HepG2 (cell line): Measurements from ENCODE around the gene CELF6. TPM values are rescaled to one million over a fixed set of nuclear protein-coding genes. Genes with fewer than 3 reads are reported as not detected.

Experiments
- ATAC-seq: fragments of 200-7000 bp; cut with Tn5 transposase; 3 replicates; pipeline ENCODE4 v1.9.1; 2020; ENCODE audit warnings: mild to moderate bottlenecking, moderate library complexity
- BruUV-seq: library from RNA; stranded (reverse); fragments of 400-500 nt; replicated peaks from 2 replicates; lab custom pipeline; 2021; lab: Mats Ljungman, UMichigan
- CTCF ChIA-PET: fragments of 300-600 bp; formaldehyde crosslinking; extraction: SDS; loops from one replicate; lab custom pipeline; 2021; ENCODE audit warnings: low total read pairs, inconsistent platforms, low intra/inter-chr PET ratio; lab: Yijun Ruan, JAX
- POLR2A ChIA-PET: fragments of 350-600 bp; sonication (Branson Sonifier 250); formaldehyde crosslinking; loops from one replicate; lab custom pipeline; 2020; ENCODE audit warnings: antibody characterized with exemption, inconsistent platforms; lab: Yijun Ruan, JAX
- DNase-seq: peaks from one replicate; pipeline ENCODE4 v3.0.0-alpha.2; 2015; ENCODE audit warnings: low spot score
- FAIRE-seq: peaks from 3 replicates; lab custom pipeline; 2011; peaks lifted over from hg19 to GRCh38; lab: Jason Lieb, UNC
- H2AFZ ChIP-seq: one replicate; pipeline ENCODE4 v1.6.1; 2011; ENCODE audit warnings: low read length, inconsistent platforms
- H3K27ac ChIP-seq: fragments of 300-600 bp; 3 replicates; pipeline ENCODE4 v1.8.0; 2011; ENCODE audit warnings: mixed run types, mild to moderate bottlenecking, mixed read lengths, low read length, inconsistent platforms; ENCODE audit not compliant: insufficient read depth; ENCODE audit errors: extremely low read length
- H3K27me3 ChIP-seq, 2 experiments: fragments of 200-600 bp in 1 of 2; 2 replicates in 1 of 2; 3 replicates in 1 of 2; pipeline versions ENCODE4 v1.6.0 to v1.8.0; 2011; ENCODE audit warnings: low read length in 2 of 2, mild to moderate bottlenecking in 2 of 2, moderate library complexity in 2 of 2, inconsistent platforms in 1 of 2; ENCODE audit not compliant: insufficient read depth in 2 of 2, control insufficient read depth in 1 of 2
- H3K36me3 ChIP-seq, 2 experiments: fragments of 200-600 bp in 1 of 2; replicated peaks in 1 of 2; 2 replicates in 1 of 2; 3 replicates in 1 of 2; pipeline versions ENCODE4 v1.5.1 to v1.8.0; 2011; ENCODE audit warnings: low read length in 2 of 2, inconsistent platforms in 1 of 2; ENCODE audit not compliant: insufficient read depth in 2 of 2, control insufficient read depth in 1 of 2
- H3K4me1 ChIP-seq: 2 replicates; pipeline ENCODE4 v1.5.1; 2012; ENCODE audit warnings: low read length, inconsistent platforms; ENCODE audit not compliant: insufficient read depth
- H3K4me2 ChIP-seq: 2 replicates; pipeline ENCODE4 v1.6.0; 2011; ENCODE audit warnings: low read depth, low read length, inconsistent platforms
- H3K4me3 ChIP-seq, 3 experiments: fragments of 200-600 bp in 1 of 3; sonication (generic), shearing (Covaris generic) in 1 of 3; replicated peaks in 1 of 3; 2 replicates each; pipeline ENCODE4 v1.5.1; 2011 to 2016; ENCODE audit warnings: low read length in 3 of 3, inconsistent platforms in 2 of 3, low read depth in 2 of 3, mild to moderate bottlenecking in 2 of 3, control low read depth in 1 of 3, mixed read lengths in 1 of 3; ENCODE audit not compliant: insufficient read depth in 1 of 3
- H3K79me2 ChIP-seq: one replicate; pipeline ENCODE4 v1.6.1; 2011; ENCODE audit warnings: low read length, inconsistent platforms; ENCODE audit not compliant: insufficient read depth
- H3K9ac ChIP-seq: 2 replicates; pipeline ENCODE4 v1.6.0; 2011; ENCODE audit warnings: mild to moderate bottlenecking, low read depth, low read length, inconsistent platforms; ENCODE audit not compliant: insufficient read depth
- H3K9me3 ChIP-seq: 2 replicates; pipeline ENCODE4 v1.5.1; 2012; ENCODE audit warnings: mild to moderate bottlenecking, low read length
- H4K20me1 ChIP-seq: 2 replicates; pipeline ENCODE4 v1.6.0; 2011; ENCODE audit warnings: inconsistent platforms, mild to moderate bottlenecking, low read length, moderate library complexity; ENCODE audit not compliant: insufficient read depth
- AGO2 ChIP-seq: fragments of 200-400 bp; formaldehyde crosslinking; optimal IDR thresholded peaks from 2 replicates; pipeline ENCODE3; 2017; ENCODE audit warnings: mild to moderate bottlenecking, low read depth, low read length, moderate library complexity
- ARID5B ChIP-seq: IDR thresholded peaks from 2 replicates; pipeline ENCODE4 v1.4.0; 2020; ENCODE audit warnings: mild to moderate bottlenecking, missing genetic modification reagents
- HIC2 ChIP-seq: sonication (generic); formaldehyde crosslinking; IDR thresholded peaks from 2 replicates; pipeline ENCODE4 v1.9.0; 2022; ENCODE audit warnings: low read depth, missing genetic modification reagents
- REST ChIP-seq, 2 experiments: IDR thresholded peaks; 2 replicates each; pipeline ENCODE4 v1.6.1; 2011 to 2012; ENCODE audit warnings: low read length in 2 of 2, borderline replicate concordance in 1 of 2, low read depth in 1 of 2, mild to moderate bottlenecking in 1 of 2, moderate library complexity in 1 of 2
- ZNF317 ChIP-seq: sonication (generic); formaldehyde crosslinking; IDR thresholded peaks from 2 replicates; pipeline ENCODE4 v1.5.0; 2020; ENCODE audit warnings: mild to moderate bottlenecking, missing genetic modification reagents
- WGBS: methylation state at CpG from one replicate; pipeline ENCODE4 v1.1.6; 2017; ENCODE audit warnings: low lambda C conversion rate; 5-methylcytosine and 5-hydroxymethylcytosine counted together
- in situ Hi-C: cut with HindIII; loops from 2 replicates; pipeline ENCODE4 v1.10.0; 2017; ENCODE audit warnings: low pct_unique_long_range_greater_than_20kb; ENCODE audit not compliant: extremely low pct_ligation_motif_present
- intact Hi-C: fragments of 100-400 bp; cut with micrococcal nuclease; formaldehyde crosslinking; loops from one replicate; pipeline ENCODE4 v1.10.0; 2022; ENCODE audit not compliant: unreplicated experiment
- polyA plus RNA-seq, 8 experiments: library from polyadenylated mRNA; depleted of rRNA in 3 of 8; stranded (reverse) in 7 of 8; unstranded in 1 of 8; fragments of >200 nt; fragmentation: Illumina TruSeq in 4 of 8; extraction: Trizol in 4 of 8; gene quantifications; 2 replicates each; pipeline versions ENCODE4 v1.2.1 to v1.2.3, GENCODE V29; 2011 to 2016; ENCODE audit warnings: low read depth in 4 of 8, missing spikeins in 1 of 8, mixed read lengths in 1 of 8; ENCODE audit not compliant: insufficient read depth in 1 of 8
- total RNA-seq, 5 experiments: library from RNA; depleted of rRNA; stranded (reverse); fragments of >200 nt; fragmentation: Illumina TruSeq; extraction: Trizol; gene quantifications; 2 replicates each; pipeline ENCODE4 v1.2.3, GENCODE V29; 2016; ENCODE audit warnings: low read depth in 1 of 5

The CELF6 gene
- total and polyA plus RNA-seq, 2 of the 13 experiments (the other 11 are each of a cell fraction or from before 2014, with no cell fraction given): 0.49 to 0.94 TPM

GRCh38 chr15:72323752-72324151 lies 3.8 kb upstream of the CELF6 start (continued):
- no peak for TF ChIP-seq ARID5B (CRISPR knock-in tag)

GRCh38 chr15:72319360-72319984 lies 485 bp downstream of the CELF6 start:
- Histone ChIP-seq H3K4me2 (no peak overlapping the region), H3K27ac (no peak overlapping the region), H3K4me3 (no peak overlapping the region), H3K4me1 (peaks cover 7% of the 10 kb centered on the region; the same call in 1 of the 2 replicates), H2AFZ (no peak overlapping the region), H4K20me1 (no peaks in the 10 kb centered on the region), H3K79me2 (no peaks in the 10 kb centered on the region), H3K36me3 (no peaks in the 10 kb centered on the region), H3K9me3 (no peaks in the 10 kb centered on the region), H3K9ac (no peak overlapping the region), H3K27me3 (no peaks in the 10 kb centered on the region)
- in situ Hi-C loops (no loop called here), intact Hi-C loops (no loop called here)
- ChIA-PET CTCF (no interaction called here), POLR2A (no interaction called here)
- DNase-seq (no peak), ATAC-seq (no peak; the same call in 2 of the 3 replicates), FAIRE-seq (no peak)
- BruUV-seq: no TSS peak
- TF ChIP-seq REST (IDR thresholded peaks at IDR 0.05; ENCODE audit: borderline replicate concordance in 1 of 2, low read depth in 1 of 2, low read length in 2 of 2): peak; percentile 65 to 84
- TF ChIP-seq HIC2 (CRISPR knock-in tag): no peak
- peak; percentile 25 for TF ChIP-seq AGO2
- TF ChIP-seq ZNF317 (CRISPR knock-in tag): no peak
- WGBS: 97% methylated on average over 39 of the region's 48 CpGs
